Measurements from ENCODE around the gene FMN1.

FMN1 gene

GRCh38 chr15:32825219-32825618 is 369.3 kb downstream of the FMN1 start:
- no peak for DNase-seq (ENCODE audit: low spot score)
- no peak overlapping the region for H3K27ac ChIP-seq
- POLR2A ChIA-PET (ENCODE audit: low non-redundant PET): interaction anchor here (0.5 kb wide), 1 partner anchor 119 kb away, joined by 3 read pairs; no protein-coding TSS in a partner anchor

GRCh38 chr15:32824777-32825176 is 369.7 kb downstream of the FMN1 start:
- DNase-seq (ENCODE audit: low spot score): peak; percentile 84
- ChIA-PET CTCF (interaction anchor here (0.6 to 0.7 kb wide), 2 partner anchors 18 to 126 kb away, joined by 3 read pairs; no protein-coding TSS in a partner anchor), POLR2A (ENCODE audit: low non-redundant PET) (interaction anchor here (0.5 kb wide), 1 partner anchor 119 kb away, joined by 3 read pairs; no protein-coding TSS in a partner anchor)
- TF ChIP-seq CTCF (conservative IDR thresholded peaks at IDR 0.05; ENCODE audit: low read depth): no peak
- H3K27ac ChIP-seq: peak overlapping the region; percentile 76; the same call in 1 of the 2 replicates

More at GRCh38 chr15:32825219-32825618, 369.3 kb downstream of the FMN1 start:
- CTCF ChIA-PET: interaction anchor here (0.6 to 0.7 kb wide), 2 partner anchors 18 to 125 kb away, joined by 3 read pairs; no protein-coding TSS in a partner anchor
- TF ChIP-seq CTCF (conservative IDR thresholded peaks at IDR 0.05; ENCODE audit: low read depth): no peak

GRCh38 chr15:32823750-32824149 is 370.8 kb downstream of the FMN1 start:
- no peak overlapping the region for H3K27ac ChIP-seq
- ChIA-PET CTCF (no interaction called here), POLR2A (ENCODE audit: low non-redundant PET) (no interaction called here)
- DNase-seq (ENCODE audit: low spot score): no peak
- no peak for TF ChIP-seq CTCF (conservative IDR thresholded peaks at IDR 0.05; ENCODE audit: low read depth)

- CTCF ChIA-PET: interaction anchor here (0.6 to 0.7 kb wide), 2 partner anchors 100 to 154 kb away, joined by 3 to 4 read pairs; no protein-coding TSS in a partner anchor
- DNase-seq (ENCODE audit: low spot score): no peak
- TF ChIP-seq CTCF (conservative IDR thresholded peaks at IDR 0.05; ENCODE audit: low read depth): no peak
- POLR2A ChIA-PET (ENCODE audit: low non-redundant PET): no interaction called here
- H3K27ac ChIP-seq: no peak overlapping the region
These were observed 371.8 kb downstream of the FMN1 start for GRCh38 chr15:32822739-32823138.

- POLR2A ChIA-PET (ENCODE audit: low non-redundant PET): no interaction called here
- H3K27ac ChIP-seq: no peak overlapping the region
These were observed 375.1 kb downstream of the FMN1 start for GRCh38 chr15:32819448-32819847.

GRCh38 chr15:32818758-32819447 is 375.6 kb downstream of the FMN1 start:
- POLR2A ChIA-PET (ENCODE audit: low non-redundant PET): no interaction called here
- no peak for TF ChIP-seq CTCF (conservative IDR thresholded peaks at IDR 0.05; ENCODE audit: low read depth)
- CTCF ChIA-PET: interaction anchor here (0.6 kb wide), 1 partner anchor 16 kb away, joined by 4 read pairs; no protein-coding TSS in a partner anchor
- DNase-seq (ENCODE audit: low spot score): no peak
- H3K27ac ChIP-seq: no peak overlapping the region

More at GRCh38 chr15:32819448-32819847, 375.1 kb downstream of the FMN1 start:
- CTCF ChIA-PET: interaction anchor here (0.6 to 0.7 kb wide), 2 partner anchors 15 to 1109 kb away, joined by 3 to 4 read pairs; no protein-coding TSS in a partner anchor
- no peak for TF ChIP-seq CTCF (conservative IDR thresholded peaks at IDR 0.05; ENCODE audit: low read depth)
- no peak for DNase-seq (ENCODE audit: low spot score)
